HG03460 (cell line): Measurements from ENCODE around the gene ATXN1.

Experiments used
- ATAC-seq: cut with Tn5 transposase; IDR thresholded peaks from one replicate; pipeline ENCODE4 v1.9.1; 2021; ENCODE audit not compliant: unreplicated experiment

The ATXN1 gene

DNA sequence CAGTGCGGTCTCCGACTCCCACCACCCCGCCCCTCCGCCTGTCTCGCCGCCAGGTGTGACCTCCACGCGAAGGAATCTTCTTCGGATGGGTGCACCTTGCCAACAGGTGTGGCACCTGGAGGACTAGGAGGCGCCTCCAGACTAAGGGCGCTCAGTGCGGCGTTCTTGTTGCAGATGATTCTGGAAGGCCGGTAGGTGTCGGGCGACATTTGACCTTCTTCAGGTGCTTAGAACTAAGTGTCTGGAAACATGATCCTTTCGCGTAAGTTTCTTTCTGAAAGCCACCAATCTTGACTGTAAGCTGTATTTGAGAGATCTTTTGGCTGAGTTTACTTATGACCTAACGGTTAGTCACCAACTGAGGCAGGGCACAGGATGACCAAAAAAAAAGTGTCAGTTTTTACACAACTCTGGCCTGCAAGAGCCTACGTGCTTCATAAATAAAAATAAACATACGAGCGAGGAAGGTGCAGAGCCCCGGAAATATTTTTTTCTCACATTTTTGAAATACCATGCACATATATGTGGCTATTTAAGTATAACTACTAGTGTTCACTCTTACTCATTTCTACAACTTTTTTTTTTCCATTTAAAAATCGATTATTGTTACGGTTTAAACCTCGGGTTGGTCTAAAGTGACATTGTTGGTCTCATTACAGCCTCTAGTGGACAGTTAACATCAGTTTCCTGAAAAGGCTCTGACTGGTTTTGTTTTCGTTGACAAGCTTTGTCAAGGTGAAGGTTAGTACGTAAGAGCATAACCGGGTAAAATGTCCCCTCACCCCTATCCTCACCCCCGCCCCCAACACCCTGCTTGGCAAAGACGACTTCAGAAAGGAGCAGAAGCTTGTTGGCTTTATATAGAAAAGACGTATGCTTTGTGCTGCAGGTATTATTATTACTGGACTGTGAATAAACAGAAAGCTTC is 1.6 kb upstream of the ATXN1 start:
- ATAC-seq, result no peak

- ATAC-seq, result no peak
These were observed 949 bp upstream of the ATXN1 start for GRCh38 chr6:16762268-16762549.

DNA sequence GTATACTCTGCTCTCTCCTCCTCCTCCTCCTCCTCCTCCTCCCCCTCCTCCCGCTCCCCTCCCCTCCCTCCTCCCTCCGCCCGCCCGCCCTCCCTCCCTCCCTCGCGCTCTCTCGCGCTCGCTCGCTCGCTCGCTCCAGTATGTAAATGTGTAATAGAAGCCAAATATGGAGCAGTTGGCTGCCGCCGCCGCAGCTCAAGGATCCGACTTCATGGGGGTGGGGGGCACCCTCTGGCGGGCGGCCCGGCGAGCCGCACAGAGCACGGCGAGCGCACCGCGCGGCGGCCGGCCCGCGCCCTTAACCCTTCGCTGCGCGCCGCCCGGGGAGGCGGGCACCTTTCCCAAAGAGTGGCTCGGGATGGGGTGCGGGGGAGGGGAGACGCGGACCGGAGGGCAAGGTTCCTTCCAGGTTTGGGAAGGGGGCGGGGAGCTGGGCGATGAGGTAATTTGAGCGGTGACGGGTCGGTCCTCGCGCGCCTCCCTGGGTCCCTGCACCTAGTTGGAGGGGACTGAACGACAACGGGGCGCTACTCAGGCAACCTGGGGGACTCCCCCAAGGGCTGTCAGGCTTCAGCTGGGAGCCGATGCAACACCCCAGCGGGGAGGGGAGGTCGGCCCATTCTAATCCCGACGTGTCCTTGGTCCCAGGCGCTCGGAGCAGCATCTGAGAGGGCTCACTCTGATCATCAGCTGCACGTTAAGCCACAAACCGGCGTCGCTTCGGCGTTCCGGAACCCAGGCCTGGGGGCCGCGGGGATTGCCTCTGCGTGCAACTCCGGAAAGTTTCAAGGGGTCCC is 409 bp upstream of the ATXN1 start:
- ATAC-seq, result peak; percentile 53

DNA sequence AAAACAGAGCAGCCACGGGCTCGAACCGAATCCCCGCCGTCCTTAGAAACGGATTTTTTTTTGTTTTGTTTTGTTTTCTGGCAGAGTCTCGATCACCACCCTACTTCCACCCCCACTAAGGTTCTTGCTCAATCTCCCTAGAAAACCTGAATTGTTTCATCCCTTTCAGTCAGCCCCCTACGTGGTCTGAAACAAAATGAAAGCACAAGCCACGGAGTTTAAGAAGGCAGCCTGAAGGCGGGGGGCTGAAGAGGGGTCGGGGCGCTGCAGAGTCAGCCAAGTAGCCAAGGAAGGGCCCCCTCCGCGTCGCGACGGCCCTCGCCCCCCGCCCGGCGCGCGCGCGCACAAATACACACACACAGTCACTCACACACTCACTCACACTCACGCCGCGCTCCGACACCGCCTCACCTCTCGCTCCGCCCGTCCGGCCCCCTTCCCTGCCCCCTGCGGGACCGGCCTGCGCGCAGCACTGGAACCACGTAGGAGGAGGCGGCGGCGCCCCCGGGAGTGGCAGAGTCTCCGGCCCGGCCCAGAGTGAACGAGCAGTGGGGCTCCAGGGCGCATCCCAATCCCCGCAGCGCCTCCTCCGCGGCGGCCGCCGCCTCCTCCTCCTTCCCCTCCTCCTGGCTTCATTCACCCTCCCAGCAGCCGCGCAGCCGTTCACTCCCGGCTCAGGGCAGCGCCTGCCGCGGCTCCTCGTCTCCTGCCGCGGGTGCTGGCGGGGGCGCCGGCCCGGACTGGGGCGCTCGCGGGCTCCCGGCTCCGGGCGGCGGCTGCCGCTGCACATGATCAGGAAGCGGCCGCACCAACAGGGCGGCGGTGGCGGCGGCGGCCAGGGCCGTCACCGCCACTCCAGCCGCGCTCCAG is 1.4 kb downstream of the ATXN1 start:
- ATAC-seq, result peak; percentile 38

- ATAC-seq, result no peak
These were observed 2.0 kb downstream of the ATXN1 start for GRCh38 chr6:16759181-16759645.

DNA sequence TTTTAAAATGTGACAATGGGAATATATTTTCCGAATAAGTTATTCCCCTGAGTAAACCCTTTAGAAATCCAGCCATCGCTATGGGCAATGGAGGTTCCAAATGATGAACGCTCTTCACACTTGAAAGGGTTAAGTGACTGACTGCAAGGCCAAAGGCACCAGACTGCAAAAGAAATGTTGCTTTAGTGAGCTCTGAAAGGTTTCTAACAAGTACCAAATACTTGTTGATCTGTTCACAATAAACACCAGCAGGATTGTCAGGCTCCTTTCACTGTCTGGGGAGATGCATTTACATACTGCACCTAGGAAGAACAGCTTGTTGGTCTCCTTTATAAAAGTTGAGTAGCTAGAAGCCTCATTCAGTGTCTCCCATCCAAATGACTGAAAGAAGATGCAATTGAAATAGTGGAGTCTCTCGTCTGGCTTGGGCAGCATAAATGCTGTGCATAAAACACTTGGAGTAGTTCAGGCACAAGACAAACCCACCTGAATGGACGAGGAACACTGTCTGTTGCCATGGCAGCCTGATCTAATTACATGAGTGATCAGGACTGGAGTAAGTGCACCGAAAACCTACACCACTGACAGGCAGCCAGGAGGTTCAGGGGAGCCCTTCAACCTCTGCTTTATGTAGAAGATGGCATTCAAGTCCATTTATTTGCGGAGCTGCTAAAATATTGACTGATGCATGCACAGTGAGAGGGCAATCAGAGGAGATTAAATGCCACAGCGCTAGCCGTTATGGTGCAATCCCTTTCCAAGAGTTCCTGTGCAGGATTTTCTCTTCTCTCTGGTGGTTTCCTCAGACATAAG is 2.9 kb downstream of the ATXN1 start:
- ATAC-seq, result no peak

DNA sequence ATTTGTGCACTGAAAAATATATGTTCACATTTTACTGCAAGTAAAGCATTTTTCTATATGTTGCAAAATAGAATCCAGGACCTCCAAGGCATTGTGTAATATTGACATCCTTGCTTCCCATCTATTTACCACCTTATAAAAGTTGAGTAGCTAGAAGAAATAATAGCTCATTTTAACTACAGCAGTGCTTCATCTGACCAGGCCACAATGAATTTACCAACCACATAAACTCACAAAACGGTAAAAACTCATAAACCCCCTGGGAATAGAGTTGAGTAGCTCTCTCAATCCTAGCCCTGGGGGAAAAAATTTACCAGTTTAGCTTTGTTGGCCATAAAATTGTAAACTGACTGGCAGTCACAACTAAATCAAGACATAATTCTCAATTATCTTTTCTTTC is 3.9 kb downstream of the ATXN1 start:
- ATAC-seq, result no peak

DNA sequence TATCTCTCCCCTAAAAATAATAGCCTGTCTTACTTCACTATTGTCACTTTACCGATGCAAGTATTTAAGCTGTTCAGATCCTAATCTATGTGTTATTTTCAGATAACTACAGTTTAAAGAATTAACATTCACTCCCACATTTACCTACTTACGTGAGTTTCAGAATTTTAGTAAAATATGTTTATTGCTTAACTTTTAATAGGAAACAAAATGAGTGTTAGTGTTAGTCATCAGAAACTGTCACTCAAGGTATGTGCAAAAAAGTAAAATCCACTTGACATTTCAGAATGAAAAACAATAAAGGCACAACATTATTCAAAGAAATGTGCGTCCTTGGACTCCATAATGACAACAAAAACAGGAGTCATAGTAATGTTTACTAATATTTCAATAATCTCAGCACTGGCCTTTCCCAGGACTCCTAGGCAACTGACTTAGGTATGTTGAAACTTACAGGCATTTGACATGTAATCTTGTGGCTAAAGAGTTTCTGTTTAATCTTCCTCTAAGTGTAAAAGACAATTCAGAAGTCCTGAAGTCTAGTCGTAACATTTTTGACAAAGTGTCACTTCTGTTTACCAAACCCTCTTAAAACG is 4.5 kb downstream of the ATXN1 start:
- ATAC-seq, result no peak

- ATAC-seq, result no peak
These were observed 5.7 kb downstream of the ATXN1 start for GRCh38 chr6:16755544-16755943.

DNA sequence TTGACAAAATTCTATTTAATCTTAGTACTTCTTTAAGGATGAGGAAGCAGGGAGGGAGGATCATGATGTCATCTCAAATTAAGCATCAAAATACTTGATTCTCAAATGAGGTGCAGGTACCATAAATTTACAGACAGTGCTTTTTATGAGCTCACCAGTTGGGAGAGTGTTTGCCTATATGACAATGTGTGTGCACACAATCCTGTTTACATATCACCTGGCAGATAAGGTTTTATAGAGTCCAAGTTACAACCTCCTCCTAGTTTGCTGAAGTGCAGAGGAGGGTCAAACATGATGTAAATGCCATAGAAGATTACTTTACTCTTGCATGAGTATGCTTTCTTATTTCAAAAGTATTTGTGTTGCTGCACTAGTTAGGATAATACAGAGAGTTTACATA is 6.4 kb downstream of the ATXN1 start:
- no peak for ATAC-seq

GRCh38 chr6:16754274-16754673 is 7.0 kb downstream of the ATXN1 start:
- no peak for ATAC-seq

GRCh38 chr6:16753341-16753740 is 7.9 kb downstream of the ATXN1 start:
- ATAC-seq, result no peak

DNA sequence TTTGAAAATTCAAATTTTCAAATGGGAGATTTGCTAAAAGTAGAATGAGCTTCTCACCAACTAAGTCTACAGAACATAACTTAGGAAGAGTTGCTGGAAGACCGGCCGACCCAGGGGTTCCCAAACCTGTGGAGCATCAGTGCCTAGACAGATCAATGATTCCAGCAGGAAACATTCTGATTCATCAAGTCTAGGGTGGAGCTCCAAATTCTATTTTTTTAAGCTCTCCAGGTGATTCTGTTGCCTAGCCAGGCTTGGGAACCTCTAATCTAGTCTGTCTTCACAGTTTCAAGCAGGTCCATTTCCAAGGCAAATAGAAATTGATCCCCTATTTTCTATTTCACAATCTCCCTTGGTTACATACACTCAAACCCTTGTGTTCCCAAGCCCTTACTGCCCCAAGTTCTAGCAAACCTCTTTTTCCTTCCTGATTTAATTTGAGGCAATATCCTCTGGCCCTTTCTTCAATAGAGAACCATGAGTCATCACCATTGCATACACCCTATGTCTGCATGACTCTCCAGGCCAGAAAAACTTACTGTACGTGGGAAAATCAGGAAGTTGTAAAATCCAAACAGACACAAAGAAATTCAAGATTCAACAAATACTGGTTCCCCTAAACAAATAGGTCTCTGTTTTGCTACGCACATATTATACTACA is 8.9 kb downstream of the ATXN1 start:
- ATAC-seq, result no peak

DNA sequence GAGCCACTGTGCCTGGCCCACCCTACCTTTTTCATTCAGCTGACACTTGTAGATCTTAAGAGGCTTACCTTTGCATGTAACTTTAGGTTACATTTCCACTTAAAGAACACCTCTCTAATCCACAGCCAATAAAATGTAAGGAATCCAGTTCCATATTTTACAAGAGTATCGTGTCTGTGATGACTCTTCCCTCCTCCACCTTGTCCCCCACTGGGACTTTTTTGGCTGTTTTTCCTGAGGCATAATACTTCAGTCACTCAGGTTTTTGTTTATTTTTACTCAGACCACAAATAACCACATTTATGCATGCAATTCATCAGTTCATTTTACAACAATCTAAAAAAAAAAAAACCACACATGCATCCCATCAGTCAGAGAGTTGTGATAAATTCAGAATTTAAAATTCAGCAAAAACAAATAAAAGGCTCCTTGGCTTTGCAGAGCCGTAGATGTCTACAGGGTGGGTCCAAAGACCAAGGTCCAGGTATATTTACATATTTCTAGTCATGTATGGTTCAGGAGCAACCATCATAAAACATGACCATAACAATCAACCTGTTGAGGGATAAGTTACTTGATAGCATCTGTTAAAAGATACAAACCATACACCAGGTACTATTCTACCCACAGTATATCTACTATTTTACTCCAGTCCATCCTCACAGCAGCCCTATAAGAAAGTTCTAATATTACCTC is 9.9 kb downstream of the ATXN1 start:
- no peak for ATAC-seq

- no peak for ATAC-seq
These were observed 10.7 kb downstream of the ATXN1 start for GRCh38 chr6:16750566-16750965.

- ATAC-seq, result no peak
These were observed 11.5 kb downstream of the ATXN1 start for GRCh38 chr6:16749516-16750485.

GRCh38 chr6:16748025-16748319 is 13.3 kb downstream of the ATXN1 start:
- ATAC-seq, result no peak
